Renal pelvis (tissue), 4 donors: ENCODE results near the gene ZNF536. TPM values are rescaled to one million over a fixed set of nuclear protein-coding genes. Genes with fewer than 3 reads are reported as not detected.
"Not testable (repeated sequence)": the region's sequence is repeated elsewhere in the genome, so short reads cannot be mapped to it uniquely, and the experiment has no call there.

Experiments
- DNase-seq: peaks from one replicate; pipeline ENCODE4 v3.0.0-alpha.2; 2013
- polyA plus RNA-seq, 3 donors: library from polyadenylated mRNA; unstranded; fragments of 120-200 nt; gene quantifications; one replicate each; pipeline ENCODE4 v1.2.1, GENCODE V29; 2013; ENCODE audit not compliant: insufficient read length in 3 of 3

The ZNF536 gene
- polyA plus RNA-seq, 3 donors: 2.1 to 3.4 (median 2.8) TPM

- DNase-seq: no peak
Measured at GRCh38 chr19:30444686-30445232, 72.6 kb downstream of the ZNF536 start.

- DNase-seq: no peak
Measured at GRCh38 chr19:30445385-30445784, 73.2 kb downstream of the ZNF536 start.

DNA sequence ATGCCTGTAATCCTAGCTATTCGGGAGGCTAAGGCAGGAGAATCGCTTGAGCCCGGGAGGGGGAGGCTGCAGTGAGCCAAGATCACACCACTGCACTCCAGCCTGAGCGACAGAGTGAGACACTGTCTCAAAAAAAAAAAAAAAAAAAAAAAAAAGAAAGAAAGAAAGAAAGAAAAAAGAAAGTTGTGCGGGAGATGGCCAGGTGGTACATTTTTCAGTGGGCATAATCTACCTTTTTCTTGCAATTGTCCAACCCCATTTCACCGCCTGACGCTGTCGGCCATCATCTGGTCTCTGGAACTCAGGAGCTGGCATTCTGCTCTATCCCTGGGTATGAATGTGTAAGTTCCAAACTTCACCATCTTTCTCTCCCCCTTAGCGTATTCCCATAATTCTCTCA is 73.9 kb downstream of the ZNF536 start:
- DNase-seq: not testable (repeated sequence)

DNA sequence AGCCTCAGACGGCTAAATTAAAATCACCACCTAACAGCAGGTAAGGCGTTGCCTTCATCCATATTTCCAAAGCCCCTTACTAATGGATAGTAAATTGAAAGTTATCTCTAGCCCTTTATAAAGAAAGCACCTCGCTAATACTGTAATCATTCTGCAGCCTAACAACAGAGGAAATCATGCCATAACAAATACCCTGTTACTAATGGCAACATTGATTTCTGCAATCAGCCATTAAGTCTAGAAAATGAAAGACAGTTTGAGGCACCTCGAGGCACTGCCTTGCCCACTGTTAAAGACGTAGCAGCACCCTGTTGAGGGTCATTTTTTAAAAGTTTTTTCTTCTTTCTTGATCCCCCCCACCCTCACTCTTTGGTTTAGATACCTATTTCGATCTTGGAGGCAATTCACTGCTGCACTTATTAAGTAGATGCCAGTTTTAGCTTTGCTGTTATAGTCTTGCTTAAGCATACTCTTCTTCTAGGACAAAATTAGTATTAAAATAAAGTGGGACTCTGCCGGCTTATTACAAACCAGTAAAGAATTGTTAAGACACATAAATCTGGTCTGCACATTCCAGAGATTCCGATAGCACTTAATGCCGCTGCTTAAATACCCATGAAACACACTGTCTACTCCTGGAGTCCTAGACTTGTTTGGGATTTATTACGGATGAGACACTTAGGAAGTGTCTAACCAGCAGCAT is 74.8 kb downstream of the ZNF536 start:
- peak; percentile 42 for DNase-seq

- DNase-seq: no peak
Measured at GRCh38 chr19:30447553-30447870, 75.3 kb downstream of the ZNF536 start.

GRCh38 chr19:30448386-30449077 is 76.3 kb downstream of the ZNF536 start:
- no peak for DNase-seq

GRCh38 chr19:30449078-30449590 is 77.0 kb downstream of the ZNF536 start:
- DNase-seq: no peak

DNA sequence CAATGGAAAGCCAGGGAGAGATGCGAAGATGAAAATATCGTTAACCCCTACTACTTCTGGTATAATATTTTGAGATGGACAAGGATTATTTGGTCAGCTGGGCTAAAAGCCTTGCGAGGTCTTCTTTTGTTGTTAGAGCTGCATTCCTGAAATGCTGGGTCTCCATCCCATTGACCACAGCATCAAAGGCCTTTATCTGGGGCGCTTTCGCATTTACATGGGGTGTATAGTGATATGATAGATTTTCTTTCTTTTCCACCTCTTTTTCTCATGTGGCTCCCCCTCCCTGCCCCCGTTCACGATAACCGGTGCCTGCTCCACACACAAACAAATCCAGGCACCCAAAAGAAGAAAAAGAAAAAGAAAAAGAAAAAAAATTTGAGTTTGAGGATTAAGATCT is 77.5 kb downstream of the ZNF536 start:
- DNase-seq: no peak

DNA sequence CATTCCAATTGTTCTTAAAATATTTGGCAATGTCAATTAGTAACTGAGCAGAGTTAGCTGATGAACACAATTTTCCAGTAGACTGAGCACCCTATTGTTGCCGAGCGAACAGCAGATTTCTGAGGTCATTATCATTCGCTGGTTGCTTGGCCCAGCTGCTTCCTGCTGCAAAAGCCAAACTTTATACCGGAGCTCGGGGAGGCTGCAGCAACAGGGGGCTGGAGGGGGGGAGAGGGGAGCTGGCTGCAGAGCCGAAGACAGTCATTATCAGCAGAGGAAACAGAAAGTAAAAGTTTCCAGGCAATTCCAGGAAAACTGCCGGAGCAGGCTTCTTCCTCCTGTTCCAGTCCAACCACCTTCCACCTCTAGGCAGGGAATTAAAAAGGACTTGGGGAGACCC is 77.9 kb downstream of the ZNF536 start:
- peak; percentile 65 for DNase-seq

DNA sequence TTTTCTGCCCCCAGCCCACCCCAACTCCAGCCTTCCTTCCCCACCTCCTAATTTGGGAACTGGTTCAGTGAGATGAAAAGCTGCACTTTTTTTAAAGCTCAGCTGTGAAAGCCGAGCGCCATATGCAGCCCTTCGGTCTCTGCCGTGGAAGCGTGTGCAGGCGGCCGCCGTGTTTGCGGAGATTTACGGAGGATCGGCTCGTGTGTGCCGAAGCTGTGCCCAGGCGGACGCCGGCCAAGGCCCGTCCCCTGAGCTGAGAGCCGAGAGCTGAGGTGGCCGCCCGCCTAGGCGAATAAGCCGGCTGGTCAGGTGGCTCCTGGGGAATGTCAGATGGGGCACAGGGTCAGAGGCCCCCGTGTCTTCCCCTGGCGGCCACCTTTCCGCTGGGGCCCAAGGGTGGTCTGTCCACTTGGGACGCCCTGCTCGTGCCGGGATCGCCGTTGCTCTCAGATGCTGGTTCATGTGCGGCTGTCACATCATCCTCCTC is 78.7 kb downstream of the ZNF536 start:
- DNase-seq: no peak

DNA sequence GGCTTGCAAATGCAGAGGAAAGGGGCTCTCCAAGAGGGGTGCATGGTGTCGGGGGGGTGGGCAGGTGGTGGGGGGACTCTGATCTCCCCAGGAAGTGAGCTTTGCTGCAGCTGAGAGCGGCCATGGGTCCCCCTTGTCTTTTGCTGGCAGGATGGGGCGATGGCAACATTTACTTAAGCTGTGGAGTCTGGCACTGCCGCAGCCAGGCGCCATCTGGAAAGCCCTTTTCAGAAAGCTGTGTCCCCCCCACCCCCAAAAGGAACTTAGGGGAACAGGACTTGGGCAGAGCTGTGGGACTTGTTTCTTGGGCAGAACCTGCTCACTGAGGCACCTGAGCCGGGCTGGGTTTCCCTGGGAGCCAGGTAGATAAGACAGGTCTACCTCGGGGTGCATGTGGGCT is 80.7 kb downstream of the ZNF536 start:
- DNase-seq: no peak

DNA sequence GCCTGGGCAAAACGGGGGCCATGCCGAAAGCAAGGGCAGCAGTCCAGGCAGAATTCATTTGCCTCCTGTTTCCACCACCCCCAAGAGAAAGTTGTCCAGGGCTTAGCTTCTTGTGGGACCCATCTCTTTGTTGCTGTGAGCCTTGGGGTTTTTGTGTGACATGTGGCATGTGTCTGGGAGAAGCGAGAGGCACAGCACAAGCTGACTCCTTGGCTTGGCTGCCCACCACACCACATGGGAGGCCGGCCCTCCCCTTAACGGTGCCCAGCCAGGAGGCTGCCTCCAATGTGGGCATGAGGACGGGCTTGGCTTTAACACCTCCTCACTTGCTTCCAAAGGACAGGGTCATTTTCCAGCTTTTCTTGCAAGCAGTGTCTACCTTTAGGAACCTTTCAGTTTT is 81.6 kb downstream of the ZNF536 start:
- no peak for DNase-seq

DNA sequence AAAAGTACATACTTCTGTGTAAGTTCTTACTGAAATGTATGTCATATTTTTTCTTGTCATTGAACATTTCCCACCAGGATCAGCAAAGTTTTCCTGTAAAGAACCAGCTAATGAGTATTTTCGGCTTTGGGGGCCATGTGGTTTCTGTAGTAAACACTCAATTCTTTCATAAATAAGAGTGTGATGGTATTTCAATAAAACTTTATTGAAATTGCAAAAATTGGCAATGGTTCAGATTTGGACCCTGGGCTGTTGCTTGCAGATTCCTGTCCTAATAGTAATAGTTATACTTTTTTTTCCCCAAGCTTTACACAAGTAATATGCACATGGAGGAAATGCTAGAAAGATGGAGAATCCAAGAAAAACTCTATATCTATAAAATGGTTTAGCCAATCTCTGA is 83.7 kb downstream of the ZNF536 start:
- DNase-seq: no peak

DNA sequence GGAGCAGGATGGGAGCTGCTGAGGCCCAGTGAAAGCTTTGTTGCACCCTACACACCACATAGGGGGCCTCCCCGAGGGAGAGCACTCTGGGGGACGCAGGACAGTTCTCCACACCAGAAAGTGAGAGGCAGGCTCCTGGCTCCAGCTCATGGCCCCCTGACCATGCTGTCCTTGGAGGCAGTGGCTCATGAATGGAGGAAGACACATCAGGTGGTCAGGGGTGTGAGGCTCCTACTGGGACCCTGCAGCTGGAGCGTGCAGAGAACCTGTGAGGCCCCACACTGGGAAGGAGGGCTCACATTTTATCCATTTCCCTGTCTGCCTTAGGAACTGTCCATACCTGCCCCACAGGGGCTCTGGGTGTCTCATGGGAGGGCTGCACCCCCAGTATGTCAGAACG is 85.3 kb downstream of the ZNF536 start:
- DNase-seq: no peak

GRCh38 chr19:30459859-30460258 is 87.7 kb downstream of the ZNF536 start:
- DNase-seq: no peak

- DNase-seq: no peak
Measured at GRCh38 chr19:30464162-30464561, 92.0 kb downstream of the ZNF536 start.

DNA sequence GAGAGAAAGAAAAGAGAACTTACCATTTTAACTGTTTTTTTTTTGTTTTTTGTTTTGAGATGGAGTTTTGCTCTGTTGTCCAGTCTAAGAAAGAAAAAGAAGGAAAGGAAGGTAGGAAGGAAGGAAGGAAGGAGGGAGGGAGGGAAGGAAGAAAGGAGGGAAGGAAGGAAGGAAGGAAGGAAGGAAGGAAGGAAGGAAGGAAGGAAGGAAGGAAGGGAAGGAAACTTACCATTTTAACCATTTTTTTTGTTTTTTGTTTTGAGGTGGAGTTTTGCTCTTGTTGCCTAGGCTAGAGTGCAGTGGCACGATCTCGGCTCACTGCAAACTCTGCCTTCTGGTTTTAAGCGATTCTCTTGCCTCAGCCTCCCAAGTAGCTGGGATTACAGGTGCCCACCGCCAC is 94.4 kb downstream of the ZNF536 start:
- not testable (repeated sequence) for DNase-seq

DNA sequence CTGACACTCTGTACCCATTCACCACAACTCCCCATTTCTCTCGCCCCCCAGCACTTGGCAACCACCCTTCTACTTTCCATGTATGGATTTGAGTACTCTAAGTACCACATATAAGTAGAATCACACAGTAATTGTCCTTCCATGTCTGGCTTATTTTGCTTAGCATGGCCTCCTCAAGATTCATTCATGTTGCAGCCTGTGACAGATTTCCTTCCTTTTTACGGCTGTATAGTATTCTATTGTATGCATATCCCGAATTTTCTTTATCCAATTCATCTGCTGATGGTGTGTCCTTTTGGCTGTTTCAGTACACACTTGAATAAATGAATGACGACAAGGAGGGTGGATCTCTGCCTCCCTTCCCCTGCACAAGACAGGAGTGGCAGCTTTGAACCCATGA is 95.1 kb downstream of the ZNF536 start:
- DNase-seq: no peak

DNA sequence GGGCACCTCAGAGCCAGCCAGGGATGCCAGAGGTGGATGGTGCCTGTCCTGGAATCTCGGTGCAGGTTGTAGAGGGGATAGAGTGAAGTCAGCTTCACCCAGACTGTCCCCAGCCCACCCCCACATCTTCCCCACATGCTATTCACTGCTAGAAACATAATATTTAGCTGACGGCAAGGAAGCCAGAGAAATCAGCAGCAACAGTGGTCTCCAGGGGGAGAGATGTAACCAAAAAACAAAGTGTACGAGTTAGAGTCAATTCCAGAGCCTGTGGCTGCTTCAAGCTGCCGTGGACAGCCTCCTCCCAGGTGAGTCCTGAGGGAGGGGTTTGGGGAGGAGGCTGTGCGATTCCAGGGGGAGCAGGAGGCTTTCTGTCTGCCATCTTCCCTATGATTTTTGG is 97.6 kb downstream of the ZNF536 start:
- DNase-seq: no peak

- DNase-seq: no peak
Measured at GRCh38 chr19:30471441-30471840, 99.3 kb downstream of the ZNF536 start.

GRCh38 chr19:30473334-30473867 is 101.2 kb downstream of the ZNF536 start:
- DNase-seq: no peak

GRCh38 chr19:30476997-30477396 is 104.8 kb downstream of the ZNF536 start:
- DNase-seq: no peak

DNA sequence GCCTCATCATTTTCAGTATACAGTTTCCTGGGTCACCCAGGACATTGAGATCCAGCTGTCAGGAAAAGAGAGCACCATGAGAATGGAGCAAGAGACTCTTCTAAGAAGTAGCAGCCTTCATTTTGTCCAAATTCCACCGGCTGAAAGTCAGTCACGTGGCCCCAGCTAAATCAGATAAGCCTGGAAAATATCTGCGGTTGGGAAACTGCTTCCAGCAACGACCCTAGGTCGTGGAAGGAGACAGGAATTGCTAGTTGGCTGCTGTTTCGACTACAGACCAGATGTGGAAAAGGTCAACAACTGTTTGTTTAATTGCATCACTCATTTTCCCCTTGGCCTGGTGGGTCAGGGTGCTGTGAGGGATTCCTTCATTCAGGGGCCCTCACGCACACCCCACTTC is 107.0 kb downstream of the ZNF536 start:
- no peak for DNase-seq
